ENCODE measurements around the gene PLXNA4.

- TF ChIP-seq POLR2A (IDR thresholded peaks at IDR 0.05): no peak
- TF ChIP-seq CTCF (IDR thresholded peaks at IDR 0.05 in 4 of 5, conservative IDR thresholded peaks at IDR 0.05 in 1 of 5): no peak
These were observed 156.7 kb downstream of the PLXNA4 start for GRCh38 chr7:132419542-132419941.
